ENCODE results near the gene AMHR2. TPM values are rescaled to one million over a fixed set of nuclear protein-coding genes. Genes with fewer than 3 reads are reported as not detected.

Gene AMHR2
- total and polyA plus RNA-seq, 2 of the 4 experiments (the other 2 are of a cell fraction): not detected

GRCh38 chr12:53467880-53468279 lies 44.2 kb downstream of the AMHR2 start:
- Histone ChIP-seq H3K4me3 (ENCODE audit: insufficient read depth, low read depth, low read length) (no peak overlapping the region), H3K9me3 (ENCODE audit: control insufficient read depth, insufficient read depth, low read length) (no peaks in the 10 kb centered on the region), H3K27me3 (ENCODE audit: control insufficient read depth, insufficient read depth, low read length) (no peaks in the 10 kb centered on the region), H3K14ac (replicated peaks; ENCODE audit: low read depth, low read length) (no peak overlapping the region), H3K27ac (ENCODE audit: insufficient read depth, low read length) (no peak overlapping the region), H3K9me1 (ENCODE audit: insufficient read depth, low read length) (no peaks in the 10 kb centered on the region; the same call in 1 of the 2 replicates), H4K5ac (ENCODE audit: low read depth, low read length) (no peak overlapping the region), H4K20me1 (ENCODE audit: insufficient read depth, low read length) (peaks cover 81% of the 10 kb centered on the region), H3K36me3 (ENCODE audit: control insufficient read depth, insufficient read depth, low read length) (peaks cover 84% of the 10 kb centered on the region), H2BK120ac (ENCODE audit: low read depth, low read length) (no peak overlapping the region), H3K23ac (ENCODE audit: low read depth, low read length) (no peak overlapping the region), H2BK15ac (ENCODE audit: low read depth, low read length) (no peak overlapping the region), H3K9ac (ENCODE audit: low read depth, low read length) (no peak overlapping the region), H2AFZ (replicated peaks; ENCODE audit: low read length, poor library complexity) (no peak overlapping the region), H3K79me1 (ENCODE audit: low read depth in 1 of 2, low read length in 2 of 2) (peaks cover 38 to 72% of the 10 kb centered on the region in 2 experiments), H3K18ac (ENCODE audit: low read depth, low read length) (no peak overlapping the region), H3K4me1 (ENCODE audit: control insufficient read depth, insufficient read depth, low read length) (peaks cover 5% of the 10 kb centered on the region; the same call in 1 of the 2 replicates), H3K56ac (ENCODE audit: extremely low read depth, insufficient read depth, low read length) (no peak overlapping the region), H4K91ac (ENCODE audit: insufficient read depth, low read depth, low read length) (no peak overlapping the region), H2AK9ac (replicated peaks; ENCODE audit: low read depth, low read length, poor library complexity) (no peak overlapping the region), H2AK5ac (ENCODE audit: low read depth, low read length) (no peak overlapping the region), H4K8ac (ENCODE audit: low read depth in 2 of 2, low read length in 2 of 2) (no peak overlapping the region), H2BK5ac (ENCODE audit: low read depth, low read length, poor library complexity, severe bottlenecking) (no peak overlapping the region), H2BK20ac (ENCODE audit: low read depth, low read length) (no peak overlapping the region), H3K4ac (ENCODE audit: low read depth, low read length) (no peak overlapping the region), H3K4me2 (ENCODE audit: low read depth, low read length) (no peak overlapping the region)
- ChIA-PET POLR2A (ENCODE audit: unreplicated experiment) (no interaction called here), CTCF (interaction anchor here (0.6 kb wide), 1 partner anchor 10 kb away, joined by 3 read pairs; no protein-coding TSS in a partner anchor)
- intact Hi-C loops (cut with micrococcal nuclease): loop anchor here (1.0 kb wide), 1 partner anchor 12 kb away; no protein-coding TSS in a partner anchor
- BruUV-seq (replicated peaks): no TSS peak
- dilution Hi-C loops (cut with HindIII; ENCODE audit: low sequenced_read_pairs, unreplicated experiment): no loop called here
- ATAC-seq (ENCODE audit: low read depth) (no peak), DNase-seq (no peak)
- TF ChIP-seq POLR2A (IDR thresholded peaks at IDR 0.05; ENCODE audit: low read depth, low read length): no peak
- TF ChIP-seq, protein P1, sequence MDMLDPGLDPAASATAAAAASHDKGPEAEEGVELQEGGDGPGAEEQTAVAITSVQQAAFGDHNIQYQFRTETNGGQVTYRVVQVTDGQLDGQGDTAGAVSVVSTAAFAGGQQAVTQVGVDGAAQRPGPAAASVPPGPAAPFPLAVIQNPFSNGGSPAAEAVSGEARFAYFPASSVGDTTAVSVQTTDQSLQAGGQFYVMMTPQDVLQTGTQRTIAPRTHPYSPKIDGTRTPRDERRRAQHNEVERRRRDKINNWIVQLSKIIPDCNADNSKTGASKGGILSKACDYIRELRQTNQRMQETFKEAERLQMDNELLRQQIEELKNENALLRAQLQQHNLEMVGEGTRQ (IDR thresholded peaks at IDR 0.05; ENCODE audit: low read depth, low read length): no peak
- no peak for TF ChIP-seq CEBPB (IDR thresholded peaks at IDR 0.05; ENCODE audit: low read depth, low read length)
- in situ Hi-C loops (cut with MboI; ENCODE audit: low sequenced_read_pairs): no loop called here
- no CpG with 5 or more reads among the region's 2 CpGs for WGBS, 2 experiments (ENCODE audit: extremely low coverage in 2 of 2, insufficient read length in 1 of 2)

Data from IMR-90 (cell line).